HG02588 (cell line): ENCODE measurements around the gene ZNF415.
"Not testable (repeated sequence)": the region's sequence is repeated elsewhere in the genome, so short reads cannot be mapped to it uniquely, and the experiment has no call there.

ENCODE experiments used
- ATAC-seq: cut with Tn5 transposase; IDR thresholded peaks from one replicate; pipeline ENCODE4 v1.9.1; 2021; ENCODE audit warnings: mild to moderate bottlenecking, moderate library complexity; ENCODE audit not compliant: unreplicated experiment

Gene ZNF415

GRCh38 chr19:53103234-53104203, 29.2 kb downstream of the ZNF415 start, which contains the start of gene ZNF160:
TSS of gene ZNF160 (minus strand) at chr19:53103422. CDS start at chr19:53086276, 17,146 bp downstream.
- peak; percentile 91 for ATAC-seq

GRCh38 chr19:53102756-53103233, 29.9 kb downstream of the ZNF415 start:
- peak; percentile 20 for ATAC-seq

GRCh38 chr19:53102206-53102755, 30.4 kb downstream of the ZNF415 start:
- no peak for ATAC-seq

GRCh38 chr19:53101518-53101917, 31.2 kb downstream of the ZNF415 start:
- ATAC-seq = no peak

GRCh38 chr19:53098570-53098969, 34.1 kb downstream of the ZNF415 start:
- ATAC-seq = not testable (repeated sequence)

- not testable (repeated sequence) for ATAC-seq
These were observed 35.6 kb downstream of the ZNF415 start for GRCh38 chr19:53096982-53097690.

GRCh38 chr19:53096579-53096978, 36.1 kb downstream of the ZNF415 start:
- not testable (repeated sequence) for ATAC-seq

GRCh38 chr19:53094754-53095575, 37.7 kb downstream of the ZNF415 start:
- ATAC-seq = no peak

GRCh38 chr19:53092723-53093122, 40.0 kb downstream of the ZNF415 start:
- no peak for ATAC-seq

GRCh38 chr19:53091413-53092254, 41.1 kb downstream of the ZNF415 start:
- ATAC-seq = no peak

GRCh38 chr19:53088091-53088490, 44.6 kb downstream of the ZNF415 start:
- ATAC-seq = no peak

GRCh38 chr19:53086949-53087348, 45.8 kb downstream of the ZNF415 start:
- no peak for ATAC-seq

- ATAC-seq = no peak
These were observed 47.2 kb downstream of the ZNF415 start for GRCh38 chr19:53085496-53085895.

- no peak for ATAC-seq
These were observed 49.8 kb downstream of the ZNF415 start for GRCh38 chr19:53082929-53083328.

- ATAC-seq = no peak
These were observed 53.3 kb downstream of the ZNF415 start for GRCh38 chr19:53079313-53079924.

- no peak for ATAC-seq
These were observed 54.0 kb downstream of the ZNF415 start for GRCh38 chr19:53078668-53079067.

GRCh38 chr19:53076984-53077383, 55.7 kb downstream of the ZNF415 start:
- no peak for ATAC-seq

GRCh38 chr19:53068834-53069233, 63.9 kb downstream of the ZNF415 start:
- no peak for ATAC-seq

- ATAC-seq = no peak
These were observed 64.5 kb downstream of the ZNF415 start for GRCh38 chr19:53068199-53068598.
